NCI-H345 treated with DMSO at 0.1 percent for 48 hours (cell line): ENCODE data around the gene NAPG.
"Not testable (repeated sequence)": the region's sequence is repeated elsewhere in the genome, so short reads cannot be mapped to it uniquely, and the experiment has no call there.

Experiments used
- DNase-seq: peaks from one replicate; lab custom pipeline; 2025; ENCODE audit not compliant: unreplicated experiment; lab: John Stamatoyannopoulos, UW

The NAPG gene

DNA sequence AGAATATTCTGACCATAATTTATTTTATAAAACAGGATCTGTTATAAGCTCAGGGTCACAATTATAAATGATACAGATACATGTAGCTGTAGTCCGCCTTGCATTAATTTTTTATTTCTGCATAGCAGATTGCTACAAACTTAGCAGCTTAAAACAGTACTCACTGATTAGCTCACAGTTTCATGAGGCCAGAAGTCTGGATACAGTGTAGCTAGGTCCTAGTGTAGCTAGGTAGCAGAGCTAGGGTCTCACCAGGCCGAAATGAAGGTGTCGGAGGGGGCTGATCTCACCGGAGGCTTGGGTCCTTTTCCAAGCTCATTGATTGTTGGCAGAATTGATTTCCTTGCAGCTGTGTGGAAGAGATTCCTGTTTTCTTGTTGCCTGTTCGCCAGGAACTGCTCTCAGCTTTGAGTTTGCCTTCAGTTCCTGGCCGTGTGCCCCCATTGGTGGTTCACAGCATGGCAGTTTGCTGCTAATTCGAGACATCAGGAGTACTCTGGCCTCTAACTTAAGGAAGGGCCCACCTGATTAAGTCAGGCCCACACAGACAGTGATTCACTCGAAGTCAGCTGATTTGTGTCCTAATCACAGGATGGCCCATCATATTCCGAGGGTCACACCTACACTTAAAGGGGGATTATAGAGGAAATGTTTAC, 18.4 kb downstream of the NAPG start:
- no peak for DNase-seq

DNA sequence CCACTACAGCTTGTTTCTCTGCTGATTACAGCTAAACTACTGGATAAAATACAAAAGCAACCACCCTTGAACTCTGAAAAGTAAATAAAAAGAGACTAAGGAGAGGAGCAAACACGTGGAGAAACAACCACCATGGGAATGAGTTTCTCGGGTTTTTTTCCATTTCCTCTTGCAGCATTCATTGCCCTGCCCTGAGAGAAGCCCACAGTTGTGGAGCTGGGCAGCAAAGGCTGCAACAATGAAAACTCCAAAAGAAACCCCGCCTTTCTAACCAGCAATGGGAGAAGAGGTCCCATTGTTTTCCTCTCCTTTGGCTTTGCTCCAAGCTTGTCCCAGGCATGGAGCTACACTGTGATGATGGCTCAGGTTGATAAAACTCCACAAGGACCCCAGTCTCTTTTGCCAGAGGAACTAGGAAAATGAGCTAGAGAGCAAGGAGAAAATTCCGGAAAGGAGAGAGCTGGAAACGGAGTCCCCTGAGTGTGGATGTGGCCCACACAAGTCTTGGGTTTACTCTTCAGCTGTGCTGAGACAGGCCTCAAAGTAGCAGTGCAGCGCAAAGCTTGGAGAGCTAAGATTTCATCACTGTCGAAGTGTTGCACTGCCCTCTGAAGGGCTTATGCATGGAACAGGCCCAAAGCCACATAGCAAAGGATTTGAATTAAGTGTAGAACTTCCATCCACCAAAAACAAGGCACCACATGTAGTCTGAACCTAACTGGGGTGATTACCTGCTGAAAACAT, 20.9 kb downstream of the NAPG start:
- no peak for DNase-seq

DNA sequence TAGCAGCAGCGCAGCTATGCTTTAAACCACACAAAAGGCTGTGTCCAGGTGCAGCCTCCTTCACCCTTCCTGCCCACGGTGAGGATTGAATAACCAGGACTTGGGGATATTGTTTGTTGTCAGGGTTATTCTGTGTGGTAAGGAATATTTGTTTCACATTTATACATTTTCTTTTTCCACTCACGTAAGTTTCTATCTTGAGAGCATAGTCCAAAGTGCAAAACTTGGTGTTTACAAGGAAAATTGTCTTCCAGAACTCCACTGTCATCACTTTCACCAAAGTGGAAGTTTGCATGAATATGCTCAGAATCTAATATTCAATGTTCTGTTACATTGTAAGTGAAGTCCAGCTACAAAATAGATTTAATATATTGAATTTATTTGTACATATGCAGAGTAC, 26.4 kb downstream of the NAPG start:
- no peak for DNase-seq

DNA sequence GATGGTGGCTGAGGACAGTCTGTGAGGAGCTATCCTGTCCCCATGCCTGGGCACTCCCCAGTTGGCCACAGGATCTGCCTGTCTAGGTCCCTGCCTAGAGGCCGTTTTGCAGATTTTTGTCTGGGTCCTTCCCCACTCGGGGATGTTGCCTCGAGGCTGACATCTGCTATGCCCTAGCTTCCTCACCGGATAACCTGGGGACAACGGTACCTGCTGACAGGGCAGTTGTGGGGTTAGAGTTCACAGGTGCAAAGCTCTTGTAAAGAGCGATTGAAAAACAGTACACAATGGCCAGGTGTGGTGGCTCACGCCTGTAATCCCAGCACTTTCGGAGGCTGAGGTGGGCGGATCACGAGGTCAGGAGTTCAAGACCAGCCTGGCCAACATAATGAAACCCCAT, 30.4 kb downstream of the NAPG start:
- not testable (repeated sequence) for DNase-seq

DNA sequence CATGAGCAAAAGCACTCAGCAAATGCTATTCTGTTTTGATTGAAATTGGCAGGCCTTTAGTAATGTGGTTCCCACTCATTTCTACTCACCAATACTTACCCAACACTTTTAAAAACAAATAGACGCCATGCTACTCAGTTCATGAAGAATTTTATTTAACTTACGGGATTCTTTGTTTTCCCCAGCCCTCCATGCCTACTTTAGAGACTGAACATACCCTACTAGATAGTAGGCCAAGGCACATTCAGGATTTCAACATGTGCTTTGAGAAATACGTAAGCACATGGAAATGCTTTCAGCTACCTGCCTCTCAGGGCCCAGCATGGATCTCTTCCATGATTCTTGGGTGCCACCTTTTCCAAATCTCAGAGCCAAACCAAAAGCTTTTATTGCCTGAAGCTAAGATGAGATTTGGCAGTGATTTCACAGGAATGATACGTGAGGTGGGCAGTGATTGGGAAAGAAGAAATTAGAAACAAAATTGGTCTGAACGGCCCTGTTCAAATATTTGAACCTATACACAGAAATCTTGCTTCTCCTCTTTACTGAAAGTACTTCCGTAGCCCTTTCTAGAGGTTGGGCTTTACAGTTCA, 31.4 kb downstream of the NAPG start:
- no peak for DNase-seq

DNA sequence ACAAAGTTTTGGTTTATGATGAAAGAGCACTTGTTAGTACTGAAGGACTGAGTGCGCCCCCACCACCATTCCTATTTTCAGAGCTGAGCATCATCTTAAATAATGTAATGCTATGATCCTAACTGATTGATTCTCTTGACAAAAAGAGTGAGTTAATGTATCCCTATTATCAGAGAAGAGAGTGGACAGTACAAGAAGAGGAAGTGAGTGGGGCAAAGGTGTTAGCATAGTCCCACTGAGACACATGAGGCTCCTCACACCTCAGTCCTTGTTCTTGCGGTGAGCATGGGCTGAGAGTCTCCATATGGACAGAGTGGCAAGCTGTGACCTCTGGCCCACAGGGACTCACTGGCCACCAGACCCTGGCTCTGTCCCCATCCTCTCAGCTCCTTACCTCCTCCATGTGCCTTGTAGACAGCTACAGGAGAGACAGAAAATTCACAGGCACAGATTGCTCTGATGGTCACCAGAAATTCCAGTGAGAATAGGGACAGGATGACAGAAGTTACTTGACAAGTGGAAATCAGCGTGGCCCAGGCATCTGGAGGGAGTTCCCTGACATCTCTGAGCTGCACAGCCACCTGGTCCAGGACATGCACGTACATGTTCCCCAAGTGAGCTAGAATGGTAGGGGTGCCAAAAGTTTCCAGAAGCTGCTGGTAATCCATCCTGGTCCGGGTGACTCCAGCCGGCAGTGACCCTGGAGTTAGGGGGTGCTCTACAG, 32.6 kb downstream of the NAPG start:
- no peak for DNase-seq

DNA sequence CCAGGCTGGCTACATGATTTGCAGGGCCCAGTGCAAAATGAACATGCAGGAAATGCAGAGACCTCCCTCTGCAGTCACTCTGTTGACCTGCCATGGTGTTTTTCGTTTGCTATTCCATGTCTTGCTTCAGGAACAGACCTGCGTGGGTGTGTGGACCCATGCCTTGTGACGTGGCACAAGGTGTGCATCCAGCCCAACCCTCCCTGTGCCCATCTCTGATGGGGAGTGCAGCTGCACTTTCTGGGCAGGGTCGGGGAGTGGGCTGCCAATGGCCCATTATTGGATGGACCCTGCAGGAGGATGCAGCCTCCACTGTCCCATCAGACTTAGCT, 33.1 kb downstream of the NAPG start:
- DNase-seq: no peak

DNA sequence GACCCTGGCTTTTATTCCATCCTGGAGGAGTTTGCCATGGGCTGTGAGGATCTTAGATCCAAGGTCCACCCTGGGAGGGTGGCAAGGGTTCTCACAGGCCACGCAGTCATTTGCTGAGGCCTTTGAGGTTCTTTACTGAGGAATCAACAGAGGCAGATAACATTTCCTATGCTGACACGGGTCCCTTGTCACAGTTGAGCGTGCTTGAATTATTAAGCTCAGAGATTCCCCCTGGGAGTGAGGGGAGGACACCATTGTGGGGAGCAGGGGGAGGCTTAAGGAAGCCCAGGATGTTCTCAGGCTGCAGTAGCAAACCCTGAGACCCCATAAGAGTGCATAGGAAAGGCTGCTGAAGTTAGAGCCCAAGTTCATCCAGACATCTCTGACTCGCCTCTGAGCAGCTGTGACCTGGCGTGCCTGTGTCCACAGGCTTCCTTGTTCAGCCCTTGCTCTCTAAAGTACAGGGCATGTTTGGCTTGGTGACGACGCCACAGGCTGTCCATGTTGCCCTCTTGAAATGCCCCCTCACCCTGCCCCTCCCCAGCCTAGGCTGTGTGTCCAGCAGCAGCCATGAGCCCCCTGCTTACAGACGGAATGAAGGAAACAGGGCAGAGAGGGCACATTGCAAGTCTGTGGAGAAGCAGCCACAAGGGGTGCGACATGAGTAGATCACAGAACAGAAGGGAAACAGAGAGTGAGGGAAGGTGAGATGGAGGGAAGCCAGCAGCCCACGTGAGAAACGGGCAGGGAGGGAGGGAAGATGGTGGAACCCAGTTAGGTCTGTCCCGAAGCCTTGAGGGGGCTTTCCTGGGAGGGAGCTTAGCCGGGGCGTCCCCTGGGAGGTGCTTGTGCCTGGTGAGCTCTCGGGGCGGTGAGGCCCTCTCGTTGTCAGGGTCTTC, 34.0 kb downstream of the NAPG start:
- peak; percentile 20 for DNase-seq

DNA sequence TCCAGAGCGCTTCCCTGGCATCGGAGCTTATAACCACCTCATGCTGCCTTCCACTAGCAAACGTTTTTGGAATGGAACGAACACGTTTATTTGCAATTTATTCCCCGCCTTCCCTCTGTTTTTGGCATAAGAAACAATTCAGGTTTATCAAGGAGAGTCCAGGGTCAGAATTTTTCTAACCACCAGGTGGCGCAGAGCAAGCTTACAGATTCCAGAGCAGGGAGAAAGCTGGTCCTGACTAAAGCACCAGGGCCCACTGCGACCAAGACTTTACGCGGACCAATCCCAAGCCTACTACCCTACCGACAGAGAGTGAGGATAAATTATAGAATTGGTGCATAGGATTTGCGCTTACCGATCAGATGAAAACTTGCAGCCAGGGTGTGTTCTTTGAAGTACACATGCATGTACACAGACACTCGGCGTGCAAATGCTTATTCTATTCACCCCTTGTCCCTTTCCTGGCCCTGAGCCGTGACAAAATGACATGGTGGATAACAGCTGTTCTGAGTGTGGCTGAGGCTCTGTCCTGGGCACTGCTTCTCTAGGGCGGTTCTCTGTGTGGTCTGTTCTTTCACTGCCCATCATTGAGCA, 34.7 kb downstream of the NAPG start:
- peak; percentile 59 for DNase-seq

DNA sequence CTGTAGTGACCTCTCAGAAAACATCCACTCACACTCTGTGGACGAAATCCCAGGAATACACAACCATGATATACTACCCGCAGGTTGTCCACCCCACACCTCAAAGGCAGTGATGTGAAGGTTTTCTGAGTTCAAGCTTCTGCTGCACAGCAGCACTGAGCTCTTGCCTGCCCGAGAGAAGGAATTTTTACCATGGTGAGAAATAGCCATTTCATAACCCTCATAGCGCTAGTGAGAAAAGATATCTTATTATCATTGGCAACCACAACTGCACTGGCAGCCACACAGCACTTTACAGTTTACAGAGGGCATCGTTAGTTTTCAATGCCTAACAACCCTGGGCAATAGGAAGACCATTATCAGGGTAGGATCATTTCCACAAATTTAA, 36.9 kb downstream of the NAPG start:
- no peak for DNase-seq

DNA sequence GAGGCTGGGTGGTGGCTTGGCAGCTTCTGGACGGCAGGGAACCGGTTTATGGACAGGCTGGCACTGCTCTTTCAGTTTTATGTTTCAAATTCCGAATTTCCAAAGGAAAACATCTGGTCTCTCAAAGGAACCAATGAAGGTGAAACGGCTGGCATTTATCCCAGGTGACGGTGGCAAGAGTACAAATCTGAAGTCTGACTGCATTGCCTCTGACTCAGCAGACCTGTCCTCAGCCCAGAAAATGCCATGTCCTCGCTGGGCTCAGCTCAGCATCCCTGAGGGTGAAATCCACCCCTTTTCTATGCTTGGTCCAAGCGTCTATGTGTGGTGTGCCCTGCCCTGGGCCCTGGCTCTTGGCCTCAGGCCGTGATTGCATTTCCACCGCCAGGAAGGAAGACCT, 38.1 kb downstream of the NAPG start:
- no peak for DNase-seq

DNA sequence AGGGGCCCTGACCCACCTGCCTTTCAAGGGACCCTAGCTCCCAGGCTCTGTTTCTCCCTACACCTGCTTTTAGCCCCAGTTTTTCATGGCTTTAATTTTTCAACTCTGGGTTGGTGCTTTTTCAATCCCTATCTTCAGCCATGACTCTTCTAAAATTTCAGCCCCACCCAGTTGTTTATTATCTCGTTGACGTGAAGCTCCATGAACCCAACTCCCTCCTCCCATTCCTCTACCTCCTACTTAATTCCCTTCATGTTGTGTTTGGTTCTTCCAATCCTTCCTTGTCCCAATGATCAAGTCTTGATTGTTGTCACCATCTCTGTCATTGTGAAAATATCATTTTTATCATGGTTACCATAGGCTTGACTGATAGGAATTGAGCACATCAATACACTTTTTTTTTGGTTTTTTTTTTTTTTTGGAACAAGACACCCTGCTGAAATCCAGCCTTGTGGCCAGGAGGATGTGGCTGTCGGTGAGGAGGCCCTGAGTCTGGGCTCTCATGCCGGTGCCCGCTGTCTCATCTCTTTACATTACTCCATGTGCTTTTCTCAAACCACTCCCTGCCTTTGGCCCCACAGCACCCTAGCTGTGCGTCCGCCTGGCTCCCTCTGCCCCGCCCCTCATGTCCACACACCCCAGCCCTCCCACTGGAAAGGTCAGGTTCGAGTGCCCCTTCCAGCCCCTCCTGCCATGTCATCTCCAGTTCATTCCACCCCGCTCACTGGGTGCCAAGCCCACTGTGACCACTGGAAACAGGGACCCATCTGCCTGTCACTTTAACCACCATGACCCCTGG, 39.3 kb downstream of the NAPG start:
- no peak for DNase-seq

DNA sequence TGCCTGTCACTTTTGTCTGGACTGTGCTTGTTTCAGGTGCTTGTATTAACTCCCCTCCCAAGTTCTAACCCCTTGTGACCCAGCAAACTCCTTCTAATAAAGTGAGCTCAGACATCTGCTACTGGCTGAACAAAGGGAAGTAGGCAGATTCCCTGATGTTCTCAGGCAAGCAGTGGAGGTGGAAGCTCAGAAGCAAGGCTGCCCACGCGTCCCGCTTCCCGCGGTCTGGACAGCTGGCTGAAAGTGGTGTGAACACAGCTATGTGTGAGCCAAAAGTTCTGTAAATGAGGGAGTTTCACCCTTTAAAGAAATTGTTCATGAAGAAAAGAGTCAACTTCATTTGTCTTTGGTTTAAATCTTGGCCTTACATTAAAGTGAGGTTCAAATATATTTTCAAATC, 40.0 kb downstream of the NAPG start:
- DNase-seq: no peak

DNA sequence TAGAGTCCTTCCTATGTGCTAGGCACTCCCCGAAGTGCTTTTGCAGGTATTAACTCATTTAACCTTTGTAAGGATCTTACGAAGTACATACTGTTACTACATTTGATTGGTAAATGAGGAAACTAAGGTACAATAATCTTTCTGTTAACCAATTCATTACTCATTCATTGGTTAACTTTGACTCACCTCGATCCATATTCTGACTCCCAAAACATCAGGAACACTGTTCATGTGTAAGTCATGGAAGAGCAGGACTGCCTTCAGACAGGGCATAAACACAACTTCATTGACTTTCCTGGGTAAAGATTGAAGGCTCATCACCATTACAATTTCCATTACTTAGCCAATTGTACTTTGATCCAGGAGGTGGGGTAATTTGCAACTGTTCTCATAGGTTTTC, 40.6 kb downstream of the NAPG start:
- no peak for DNase-seq

DNA sequence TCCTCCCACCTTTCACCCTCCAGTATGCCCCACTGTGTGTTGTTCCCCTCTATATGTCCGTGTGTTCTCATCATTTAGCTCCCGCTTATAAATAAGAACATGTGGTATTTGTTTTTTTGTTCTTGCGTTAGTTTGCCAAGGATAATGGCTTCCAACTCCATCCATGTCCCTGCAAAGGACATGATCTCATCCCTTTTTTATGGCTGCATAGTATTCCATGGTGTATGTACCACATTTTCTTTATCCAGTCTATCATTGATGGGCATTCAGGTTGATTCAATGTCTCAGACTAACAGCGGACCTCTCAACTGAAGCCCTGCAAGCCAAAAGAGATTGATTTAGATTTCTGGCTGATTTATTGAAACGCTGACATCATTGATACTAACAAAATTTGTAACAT, 44.1 kb downstream of the NAPG start:
- not testable (repeated sequence) for DNase-seq

DNA sequence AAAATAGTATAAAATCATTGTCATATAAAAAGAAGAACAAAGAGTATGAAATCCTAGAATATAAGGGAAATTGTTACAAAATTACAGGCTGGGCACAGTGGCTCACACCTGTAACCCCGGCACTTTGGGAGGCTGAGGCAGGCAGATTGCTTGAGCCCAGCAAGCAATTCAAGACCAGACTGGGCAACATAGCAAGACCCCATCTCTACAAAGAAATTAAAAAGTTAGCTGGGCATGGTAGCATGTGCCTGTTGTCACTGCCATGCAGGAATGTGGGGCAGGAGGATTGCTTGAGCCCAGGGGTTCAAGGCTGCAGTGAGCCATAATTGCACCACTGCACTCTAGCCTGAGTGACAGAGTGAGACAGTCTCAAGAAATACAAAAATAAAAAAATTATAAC, 44.8 kb downstream of the NAPG start:
- no peak for DNase-seq

DNA sequence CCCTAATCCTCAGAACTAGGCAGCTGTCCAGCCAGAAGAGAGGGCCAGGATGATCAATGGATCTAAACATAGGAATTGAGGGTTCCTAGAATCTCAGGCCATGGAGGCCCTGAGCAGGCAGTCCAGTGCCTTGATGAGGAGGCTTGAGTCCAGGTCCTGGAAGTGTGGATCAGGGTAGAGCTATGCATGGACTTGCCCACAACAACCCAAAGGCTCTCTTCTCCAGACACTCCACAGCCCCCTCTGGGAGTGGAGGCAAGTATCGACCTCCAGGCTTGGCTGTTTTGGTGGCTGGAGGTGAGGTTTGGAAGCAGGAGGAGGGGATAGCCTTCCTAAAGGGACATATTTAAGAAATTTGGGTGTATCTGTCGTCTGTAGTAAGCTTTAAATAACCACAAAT, 45.7 kb downstream of the NAPG start:
- DNase-seq: no peak

DNA sequence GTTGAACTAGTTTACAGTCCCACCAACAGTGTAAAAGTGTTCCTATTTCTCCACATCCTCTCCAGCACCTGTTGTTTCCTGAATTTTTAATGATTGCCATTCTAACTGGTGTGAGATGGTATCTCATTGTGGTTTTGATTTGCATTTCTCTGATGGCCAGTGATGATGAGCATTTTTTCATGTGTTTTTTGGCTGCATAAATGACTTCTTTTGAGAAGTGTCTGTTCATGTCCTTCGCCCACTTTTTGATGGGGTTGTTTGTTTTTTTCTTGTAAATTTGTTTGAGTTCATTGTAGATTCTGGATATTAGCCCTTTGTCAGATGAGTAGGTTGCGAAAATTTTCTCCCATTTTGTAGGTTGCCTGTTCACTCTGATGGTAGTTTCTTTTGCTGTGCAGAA, 47.4 kb downstream of the NAPG start:
- DNase-seq: not testable (repeated sequence)

DNA sequence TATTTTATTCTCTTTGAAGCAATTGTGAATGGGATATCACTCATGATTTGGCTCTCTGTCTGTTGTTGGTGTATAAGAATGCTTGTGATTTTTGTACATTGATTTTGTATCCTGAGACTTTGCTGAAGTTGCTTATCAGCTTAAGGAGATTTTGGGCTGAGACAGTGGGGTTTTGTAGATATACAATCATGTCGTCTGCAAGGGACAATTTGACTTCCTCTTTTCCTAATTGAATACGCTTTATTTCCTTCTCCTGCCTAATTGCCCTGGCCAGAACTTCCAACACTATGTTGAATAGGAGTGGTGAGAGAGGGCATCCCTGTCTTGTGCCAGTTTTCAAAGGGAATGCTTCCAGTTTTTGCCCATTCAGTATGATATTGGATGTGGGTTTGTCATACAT, 48.6 kb downstream of the NAPG start:
- DNase-seq: not testable (repeated sequence)
